ENCODE results near the gene MRPS2. TPM values are rescaled to one million over a fixed set of nuclear protein-coding genes. Genes with fewer than 3 reads are reported as not detected.

Gene MRPS2
- polyA plus RNA-seq, 2 of the 4 experiments (the other 2 are of a cell fraction): 66.9 to 90.1 TPM

DNA sequence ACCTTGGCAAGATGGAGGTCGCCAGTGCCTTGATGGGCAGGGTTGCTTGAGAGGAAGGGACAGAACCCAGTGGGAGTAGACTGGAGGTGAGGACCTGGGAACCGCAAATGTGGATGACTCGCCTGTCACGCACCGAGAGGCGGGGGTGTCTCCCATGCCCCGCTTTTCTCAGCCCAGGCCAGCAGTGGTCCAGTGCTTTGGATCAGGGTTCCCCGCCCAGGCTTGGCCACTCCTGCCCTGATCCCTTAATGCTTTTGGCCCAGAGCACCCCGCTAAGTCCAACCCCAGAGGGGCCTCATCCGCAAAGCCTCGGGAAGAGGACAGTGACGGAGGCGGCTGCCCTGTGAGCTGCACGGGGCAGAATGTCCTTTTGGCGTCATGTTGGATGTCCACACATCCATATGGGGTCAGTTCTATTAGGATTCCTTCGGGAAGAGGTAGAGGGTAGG lies 2.4 kb downstream of the MRPS2 start:
- no peak for FAIRE-seq
- DNase-seq (ENCODE audit: low read depth in 1 of 2, low spot score in 1 of 2): no peak
- Histone ChIP-seq H3K4me3 (no peak overlapping the region), H3K27ac (no peak overlapping the region), H3K9me3 (no peaks in the 10 kb centered on the region), H3K4me1 (peaks cover 17% of the 10 kb centered on the region), H3K4me2 (peak overlapping the region; percentile 84; the same call in 1 of the 3 replicates)
- 91% methylated on average over 16 of the region's 16 CpGs for WGBS (ENCODE audit: missing lambda C conversion rate)
- no peak for ATAC-seq
- TF ChIP-seq RARB (CRISPR knock-in tag; IDR thresholded peaks at IDR 0.05) (no peak), FOSL2 (IDR thresholded peaks at IDR 0.05) (no peak), FOSL2 (CRISPR knock-in tag; IDR thresholded peaks at IDR 0.05) (no peak), CEBPB (IDR thresholded peaks at IDR 0.05) (no peak), CBX2 (IDR thresholded peaks at IDR 0.05; ENCODE audit: borderline replicate concordance, low read depth) (no peak), RCOR1 (IDR thresholded peaks at IDR 0.05; ENCODE audit: low read depth, low read length) (no peak), HEYL (CRISPR knock-in tag; IDR thresholded peaks at IDR 0.05) (no peak), JUN (IDR thresholded peaks at IDR 0.05) (no peak), GATA3 (IDR thresholded peaks at IDR 0.05; ENCODE audit: borderline replicate concordance) (no peak), POLR2AphosphoS2 (conservative IDR thresholded peaks at IDR 0.05; ENCODE audit: low read length) (no peak), RAD21 (conservative IDR thresholded peaks at IDR 0.05 in 1 of 2, IDR thresholded peaks at IDR 0.05 in 1 of 2) (no peak)
- TF ChIP-seq, protein P1, sequence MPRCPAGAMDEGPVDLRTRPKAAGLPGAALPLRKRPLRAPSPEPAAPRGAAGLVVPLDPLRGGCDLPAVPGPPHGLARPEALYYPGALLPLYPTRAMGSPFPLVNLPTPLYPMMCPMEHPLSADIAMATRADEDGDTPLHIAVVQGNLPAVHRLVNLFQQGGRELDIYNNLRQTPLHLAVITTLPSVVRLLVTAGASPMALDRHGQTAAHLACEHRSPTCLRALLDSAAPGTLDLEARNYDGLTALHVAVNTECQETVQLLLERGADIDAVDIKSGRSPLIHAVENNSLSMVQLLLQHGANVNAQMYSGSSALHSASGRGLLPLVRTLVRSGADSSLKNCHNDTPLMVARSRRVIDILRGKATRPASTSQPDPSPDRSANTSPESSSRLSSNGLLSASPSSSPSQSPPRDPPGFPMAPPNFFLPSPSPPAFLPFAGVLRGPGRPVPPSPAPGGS (IDR thresholded peaks at IDR 0.05): no peak
- TF ChIP-seq, protein P2, sequence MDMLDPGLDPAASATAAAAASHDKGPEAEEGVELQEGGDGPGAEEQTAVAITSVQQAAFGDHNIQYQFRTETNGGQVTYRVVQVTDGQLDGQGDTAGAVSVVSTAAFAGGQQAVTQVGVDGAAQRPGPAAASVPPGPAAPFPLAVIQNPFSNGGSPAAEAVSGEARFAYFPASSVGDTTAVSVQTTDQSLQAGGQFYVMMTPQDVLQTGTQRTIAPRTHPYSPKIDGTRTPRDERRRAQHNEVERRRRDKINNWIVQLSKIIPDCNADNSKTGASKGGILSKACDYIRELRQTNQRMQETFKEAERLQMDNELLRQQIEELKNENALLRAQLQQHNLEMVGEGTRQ (IDR thresholded peaks at IDR 0.05): no peak
- ChIA-PET POLR2A (no interaction called here), CTCF (interaction anchor here (1.0 to 2.2 kb wide), 3 partner anchors 10 to 49 kb away, joined by 3 to 12 read pairs (median 4); no protein-coding TSS in a partner anchor)

DNA sequence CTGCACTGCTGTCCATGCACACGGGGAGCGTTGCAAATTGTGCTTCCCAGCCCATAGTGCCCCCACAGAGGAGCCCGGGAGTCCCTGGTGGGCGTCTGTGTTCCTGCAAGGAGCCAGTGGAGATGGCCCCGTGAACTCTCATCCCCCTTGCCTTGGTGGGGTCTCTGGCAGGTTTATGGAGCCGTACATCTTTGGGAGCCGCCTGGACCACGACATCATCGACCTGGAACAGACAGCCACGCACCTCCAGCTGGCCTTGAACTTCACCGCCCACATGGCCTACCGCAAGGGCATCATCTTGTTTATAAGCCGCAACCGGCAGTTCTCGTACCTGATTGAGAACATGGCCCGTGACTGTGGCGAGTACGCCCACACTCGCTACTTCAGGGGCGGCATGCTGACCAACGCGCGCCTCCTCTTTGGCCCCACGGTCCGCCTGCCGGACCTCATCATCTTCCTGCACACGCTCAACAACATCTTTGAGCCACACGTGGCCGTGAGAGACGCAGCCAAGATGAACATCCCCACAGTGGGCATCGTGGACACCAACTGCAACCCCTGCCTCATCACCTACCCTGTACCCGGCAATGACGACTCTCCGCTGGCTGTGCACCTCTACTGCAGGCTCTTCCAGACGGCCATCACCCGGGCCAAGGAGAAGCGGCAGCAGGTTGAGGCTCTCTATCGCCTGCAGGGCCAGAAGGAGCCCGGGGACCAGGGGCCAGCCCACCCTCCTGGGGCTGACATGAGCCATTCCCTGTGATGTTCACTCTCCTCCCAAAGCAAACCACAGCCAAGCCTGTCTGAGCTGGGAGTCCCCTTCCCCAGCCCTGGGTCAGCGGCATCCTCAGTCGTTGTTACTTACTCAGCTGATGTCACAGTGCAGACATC lies 3.1 kb downstream of the MRPS2 start:
- H3K27ac ChIP-seq: no peak overlapping the region
- DNase-seq (ENCODE audit: low read depth in 1 of 2, low spot score in 1 of 2): no peak
- no peak for ATAC-seq
- H3K9me3 ChIP-seq: no peaks in the 10 kb centered on the region
- FAIRE-seq: no peak
- TF ChIP-seq HOXA7 (CRISPR knock-in tag; IDR thresholded peaks at IDR 0.05) (no peak), ZSCAN20 (CRISPR knock-in tag; IDR thresholded peaks at IDR 0.05) (no peak), JUNB (IDR thresholded peaks at IDR 0.05) (no peak), CEBPB (IDR thresholded peaks at IDR 0.05) (no peak), POLR2AphosphoS2 (conservative IDR thresholded peaks at IDR 0.05; ENCODE audit: low read length) (no peak), RNF2 (IDR thresholded peaks at IDR 0.05; ENCODE audit: borderline replicate concordance, low read depth) (no peak), HEYL (CRISPR knock-in tag; IDR thresholded peaks at IDR 0.05) (no peak), JUN (IDR thresholded peaks at IDR 0.05) (no peak)
- TF ChIP-seq, protein P3, sequence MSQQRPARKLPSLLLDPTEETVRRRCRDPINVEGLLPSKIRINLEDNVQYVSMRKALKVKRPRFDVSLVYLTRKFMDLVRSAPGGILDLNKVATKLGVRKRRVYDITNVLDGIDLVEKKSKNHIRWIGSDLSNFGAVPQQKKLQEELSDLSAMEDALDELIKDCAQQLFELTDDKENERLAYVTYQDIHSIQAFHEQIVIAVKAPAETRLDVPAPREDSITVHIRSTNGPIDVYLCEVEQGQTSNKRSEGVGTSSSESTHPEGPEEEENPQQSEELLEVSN (IDR thresholded peaks at IDR 0.05; ENCODE audit: borderline replicate concordance, low read depth): no peak
- TF ChIP-seq, protein P4, sequence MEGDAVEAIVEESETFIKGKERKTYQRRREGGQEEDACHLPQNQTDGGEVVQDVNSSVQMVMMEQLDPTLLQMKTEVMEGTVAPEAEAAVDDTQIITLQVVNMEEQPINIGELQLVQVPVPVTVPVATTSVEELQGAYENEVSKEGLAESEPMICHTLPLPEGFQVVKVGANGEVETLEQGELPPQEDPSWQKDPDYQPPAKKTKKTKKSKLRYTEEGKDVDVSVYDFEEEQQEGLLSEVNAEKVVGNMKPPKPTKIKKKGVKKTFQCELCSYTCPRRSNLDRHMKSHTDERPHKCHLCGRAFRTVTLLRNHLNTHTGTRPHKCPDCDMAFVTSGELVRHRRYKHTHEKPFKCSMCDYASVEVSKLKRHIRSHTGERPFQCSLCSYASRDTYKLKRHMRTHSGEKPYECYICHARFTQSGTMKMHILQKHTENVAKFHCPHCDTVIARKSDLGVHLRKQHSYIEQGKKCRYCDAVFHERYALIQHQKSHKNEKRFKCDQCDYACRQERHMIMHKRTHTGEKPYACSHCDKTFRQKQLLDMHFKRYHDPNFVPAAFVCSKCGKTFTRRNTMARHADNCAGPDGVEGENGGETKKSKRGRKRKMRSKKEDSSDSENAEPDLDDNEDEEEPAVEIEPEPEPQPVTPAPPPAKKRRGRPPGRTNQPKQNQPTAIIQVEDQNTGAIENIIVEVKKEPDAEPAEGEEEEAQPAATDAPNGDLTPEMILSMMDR (IDR thresholded peaks at IDR 0.05): no peak
- peaks cover 17% of the 10 kb centered on the region for H3K4me1 ChIP-seq
- no peak overlapping the region for H3K4me3 ChIP-seq
- CTCF ChIA-PET: interaction anchor here (0.7 to 3.9 kb wide), 22 partner anchors 9 to 251 kb away, joined by 3 to 38 read pairs (median 8); partner anchors contain the start of gene PPP1R26
- 96% methylated on average over 40 of the region's 41 CpGs for WGBS (ENCODE audit: missing lambda C conversion rate)
- POLR2A ChIA-PET: no interaction called here
- no peak overlapping the region for H3K4me2 ChIP-seq

All from A549 (cell line).